ENCODE measurements around the gene BOLL.
"Not testable (repeated sequence)": the region's sequence is repeated elsewhere in the genome, so short reads cannot be mapped to it uniquely, and the experiment has no call there.

The BOLL gene

GRCh38 chr2:197795277-197795676 lies 10.2 kb upstream of the BOLL start:
- DNase-seq (ENCODE audit: low read depth): no peak

GRCh38 chr2:197793456-197793855 lies 8.3 kb upstream of the BOLL start:
- DNase-seq (ENCODE audit: low read depth): no peak

GRCh38 chr2:197786010-197786877 lies 1.1 kb upstream of the BOLL start:
- no peak for DNase-seq (ENCODE audit: low read depth)

- no peak for DNase-seq (ENCODE audit: low read depth)
These were observed 3.0 kb downstream of the BOLL start for GRCh38 chr2:197782126-197782525.

- DNase-seq (ENCODE audit: low read depth): no peak
These were observed 5.9 kb downstream of the BOLL start for GRCh38 chr2:197779261-197779660.

GRCh38 chr2:197777823-197778407 lies 7.2 kb downstream of the BOLL start:
- no peak for DNase-seq (ENCODE audit: low read depth)

GRCh38 chr2:197760293-197760657 lies 24.8 kb downstream of the BOLL start:
- DNase-seq (ENCODE audit: low read depth): no peak

GRCh38 chr2:197759625-197760292 lies 25.4 kb downstream of the BOLL start:
- DNase-seq (ENCODE audit: low read depth): no peak

GRCh38 chr2:197759013-197759412 lies 26.1 kb downstream of the BOLL start:
- no peak for DNase-seq (ENCODE audit: low read depth)

GRCh38 chr2:197740200-197740599 lies 44.9 kb downstream of the BOLL start:
- no peak for DNase-seq (ENCODE audit: low read depth)

GRCh38 chr2:197728555-197729544 lies 56.3 kb downstream of the BOLL start:
- DNase-seq (ENCODE audit: low read depth): not testable (repeated sequence)

- no peak for DNase-seq (ENCODE audit: low read depth)
These were observed 58.1 kb downstream of the BOLL start for GRCh38 chr2:197727011-197727410.

- no peak for DNase-seq (ENCODE audit: low read depth)
These were observed 67.3 kb downstream of the BOLL start for GRCh38 chr2:197717863-197718262.

- DNase-seq (ENCODE audit: low read depth): no peak
These were observed 71.8 kb downstream of the BOLL start for GRCh38 chr2:197713271-197713670.

- no peak for DNase-seq (ENCODE audit: low read depth)
These were observed 73.5 kb downstream of the BOLL start for GRCh38 chr2:197711578-197711977.

GRCh38 chr2:197710424-197711042 lies 74.6 kb downstream of the BOLL start:
- no peak for DNase-seq (ENCODE audit: low read depth)

GRCh38 chr2:197709140-197709539 lies 76.0 kb downstream of the BOLL start:
- DNase-seq (ENCODE audit: low read depth): not testable (repeated sequence)

- no peak for DNase-seq (ENCODE audit: low read depth)
These were observed 76.8 kb downstream of the BOLL start for GRCh38 chr2:197708331-197708730.

- DNase-seq (ENCODE audit: low read depth): no peak
These were observed 77.6 kb downstream of the BOLL start for GRCh38 chr2:197707316-197708213.

GRCh38 chr2:197706839-197707207 lies 78.3 kb downstream of the BOLL start:
- DNase-seq (ENCODE audit: low read depth): no peak
